OCI-M2 (cell line): ENCODE results near the gene CKS1B.
"Not testable (repeated sequence)": the region's sequence is repeated elsewhere in the genome, so short reads cannot be mapped to it uniquely, and the experiment has no call there.

Experiments used
- DNase-seq: peaks from one replicate; lab custom pipeline; 2025; ENCODE audit not compliant: unreplicated experiment; lab: John Stamatoyannopoulos, UW

The CKS1B gene

GRCh38 chr1:154963643-154964042, 10.8 kb upstream of the CKS1B start:
- DNase-seq: no peak

GRCh38 chr1:154964359-154964758, 10.1 kb upstream of the CKS1B start:
- no peak for DNase-seq

GRCh38 chr1:154966111-154966510, 8.4 kb upstream of the CKS1B start:
- DNase-seq: no peak

- DNase-seq: no peak
These were observed 7.0 kb upstream of the CKS1B start for GRCh38 chr1:154967331-154967950.

GRCh38 chr1:154968731-154969130, 5.8 kb upstream of the CKS1B start:
- DNase-seq: no peak

- DNase-seq: no peak
These were observed 5.2 kb upstream of the CKS1B start for GRCh38 chr1:154969246-154969645.

GRCh38 chr1:154969860-154970452, 4.5 kb upstream of the CKS1B start:
- no peak for DNase-seq

GRCh38 chr1:154970631-154971340, 3.7 kb upstream of the CKS1B start, which contains the start of gene SHC1:
SHC1 (minus strand) TSS chr1:154970747; CDS start chr1:154970526, 221 bp downstream.
- peak; percentile 69 for DNase-seq

GRCh38 chr1:154971341-154971998, 3.0 kb upstream of the CKS1B start:
- DNase-seq: no peak

GRCh38 chr1:154972213-154972516, 2.3 kb upstream of the CKS1B start:
- no peak for DNase-seq

GRCh38 chr1:154972517-154973343, 1.8 kb upstream of the CKS1B start:
- no peak for DNase-seq

- DNase-seq: peak; percentile 79
These were observed 958 bp upstream of the CKS1B start for GRCh38 chr1:154973344-154974101.

GRCh38 chr1:154974808-154975408, 427 bp downstream of the CKS1B start:
- DNase-seq: peak; percentile 91

GRCh38 chr1:154975409-154976059, 1.1 kb downstream of the CKS1B start:
- no peak for DNase-seq

GRCh38 chr1:154977762-154978161, 3.3 kb downstream of the CKS1B start:
- not testable (repeated sequence) for DNase-seq

GRCh38 chr1:154978360-154978759, 3.9 kb downstream of the CKS1B start:
- no peak for DNase-seq

- DNase-seq: no peak
These were observed 7.9 kb downstream of the CKS1B start for GRCh38 chr1:154982341-154982740.

GRCh38 chr1:154982897-154983648, 8.6 kb downstream of the CKS1B start, which contains the start of gene FLAD1:
FLAD1 (plus strand) TSS chr1:154983344; CDS start chr1:154983695, 351 bp downstream.
- peak; percentile 78 for DNase-seq
